Lower leg skin (tissue), 4 donors: ENCODE measurements around the gene TMPRSS9. TPM values are rescaled to one million over a fixed set of nuclear protein-coding genes. Genes with fewer than 3 reads are reported as not detected.

ENCODE experiments used
- DNase-seq, 2 donors: peaks; one replicate each; pipeline ENCODE4 v3.0.0-alpha.2; 2019; ENCODE audit warnings: low spot score in 2 of 2
- H3K4me3 ChIP-seq: fragments of 200-600 bp; sonication (generic); 2 replicates; pipeline ENCODE4 v1.5.1; 2017; ENCODE audit warnings: mild to moderate bottlenecking, low read depth; ENCODE audit not compliant: poor library complexity, severe bottlenecking
- CTCF ChIP-seq, 3 donors: fragments of 450-650 bp; IDR thresholded peaks; one replicate each; pipeline ENCODE4 v1.5.1; 2016; ENCODE audit warnings: antibody characterized with exemption in 3 of 3, mild to moderate bottlenecking in 3 of 3, moderate library complexity in 2 of 3
- POLR2A ChIP-seq, 2 donors: fragments of 450-650 bp; IDR thresholded peaks; one replicate each; pipeline ENCODE4 v1.6.1; 2016 to 2017; ENCODE audit warnings: antibody characterized with exemption in 2 of 2, mild to moderate bottlenecking in 1 of 2, moderate library complexity in 1 of 2
- WGBS, 2 donors: methylation state at CpG; one replicate each; pipeline ENCODE4 v1.1.5; 2018; 5-methylcytosine and 5-hydroxymethylcytosine counted together
- intact Hi-C: fragments of 100-400 bp; cut with DNase I; formaldehyde crosslinking; loops from one replicate; pipeline ENCODE4 v1.15.0; 2023; ENCODE audit warnings: low total_unique reads
- total RNA-seq, 4 donors: library from RNA; depleted of rRNA; stranded (reverse); fragments of >200 nt; gene quantifications; one replicate each; pipeline ENCODE4 v1.1.0, GENCODE V29; 2016

Gene TMPRSS9
- total RNA-seq, 4 donors from 2014 or later: not detected

GRCh38 chr19:2427429-2428320 is 67.6 kb downstream of the TMPRSS9 start, which contains the start of gene TIMM13:
Gene TIMM13, minus strand, starts transcription at chr19:2427586. Its CDS starts 53 bp downstream, at chr19:2427533.
- 1% methylated on average over 42 to 53 of the region's 77 CpGs for WGBS, 2 donors
- TF ChIP-seq POLR2A (IDR thresholded peaks at IDR 0.05): no peak
- TF ChIP-seq CTCF (IDR thresholded peaks at IDR 0.05): no peak
- intact Hi-C loops: no loop called here
- DNase-seq: peak; percentile 96 to 99
- peak within 1 kb of the TSS; percentile 84 for H3K4me3 ChIP-seq

- DNase-seq: peak; percentile 23 to 89
- intact Hi-C loops: no loop called here
- H3K4me3 ChIP-seq: no peak overlapping the region
- 11 to 12% methylated on average over 24 of the region's 25 CpGs for WGBS, 2 donors
- TF ChIP-seq POLR2A (IDR thresholded peaks at IDR 0.05): no peak
- TF ChIP-seq CTCF (IDR thresholded peaks at IDR 0.05): no peak
These were observed 68.2 kb downstream of the TMPRSS9 start for GRCh38 chr19:2428321-2428690.

GRCh38 chr19:2428756-2429711 is 69.0 kb downstream of the TMPRSS9 start:
- no peak overlapping the region for H3K4me3 ChIP-seq
- no peak for DNase-seq
- WGBS, 2 donors: 73 to 76% methylated on average over 31 to 37 of the region's 37 CpGs
- intact Hi-C loops: no loop called here
- TF ChIP-seq CTCF (IDR thresholded peaks at IDR 0.05): no peak
- TF ChIP-seq POLR2A (IDR thresholded peaks at IDR 0.05): no peak

GRCh38 chr19:2429917-2430535 is 70.0 kb downstream of the TMPRSS9 start:
- intact Hi-C loops: no loop called here
- TF ChIP-seq POLR2A (IDR thresholded peaks at IDR 0.05) (no peak), CTCF (IDR thresholded peaks at IDR 0.05) (no peak)
- DNase-seq: no peak
- no peak overlapping the region for H3K4me3 ChIP-seq
- WGBS, 2 donors: 88 to 92% methylated on average over 23 to 25 of the region's 25 CpGs

- intact Hi-C loops: no loop called here
- WGBS, 2 donors: 91 to 93% methylated on average over 31 to 32 of the region's 37 CpGs
- TF ChIP-seq CTCF (IDR thresholded peaks at IDR 0.05): no peak
- no peak for TF ChIP-seq POLR2A (IDR thresholded peaks at IDR 0.05)
- H3K4me3 ChIP-seq: no peak overlapping the region
- DNase-seq: no peak
These were observed 71.4 kb downstream of the TMPRSS9 start for GRCh38 chr19:2431318-2432055.
